ENCODE measurements around the gene SGCA. TPM values are rescaled to one million over a fixed set of nuclear protein-coding genes. Genes with fewer than 3 reads are reported as not detected.

Gene SGCA
- total and polyA plus RNA-seq, 12 donors = 0.28 to 5.5 (median 1.6) TPM; not detected in 4

- no peaks in the 10 kb centered on the region for H3K27me3 ChIP-seq
- WGBS, 4 donors = 74 to 89% (median 85%) methylated on average over 6 to 9 of the region's 9 CpGs
- no peaks in the 10 kb centered on the region for H3K36me3 ChIP-seq (replicated peaks in 1 of 2)
- H3K9me3 ChIP-seq (replicated peaks in 1 of 3) = no peaks in the 10 kb centered on the region
- no peaks in the 10 kb centered on the region for H3K4me1 ChIP-seq (replicated peaks in 1 of 2)
- no peak overlapping the region for H3K27ac ChIP-seq
- TF ChIP-seq CTCF (IDR thresholded peaks at IDR 0.05) (no peak), POLR2A (IDR thresholded peaks at IDR 0.05) (no peak)
- H3K4me3 ChIP-seq = no peak overlapping the region
- DNase-seq = no peak
- intact Hi-C loops (cut with DNase I) = no loop called here
Measured at GRCh38 chr17:50169881-50170459, 4.2 kb downstream of the SGCA start.

GRCh38 chr17:50170662-50171370 is 5.0 kb downstream of the SGCA start:
- no peak overlapping the region for H3K4me3 ChIP-seq
- WGBS, 4 donors = 84 to 85% (median 84%) methylated on average over 10 of the region's 10 CpGs
- intact Hi-C loops (cut with DNase I) = no loop called here
- no peak overlapping the region for H3K27ac ChIP-seq
- TF ChIP-seq CTCF (IDR thresholded peaks at IDR 0.05) (no peak), POLR2A (IDR thresholded peaks at IDR 0.05) (no peak)
- DNase-seq = no peak
- H3K36me3 ChIP-seq (replicated peaks in 1 of 2) = no peaks in the 10 kb centered on the region
- no peaks in the 10 kb centered on the region for H3K27me3 ChIP-seq
- no peaks in the 10 kb centered on the region for H3K9me3 ChIP-seq (replicated peaks in 1 of 3)
- no peaks in the 10 kb centered on the region for H3K4me1 ChIP-seq (replicated peaks in 1 of 2)

- TF ChIP-seq CTCF (IDR thresholded peaks at IDR 0.05) = no peak
- no peak for TF ChIP-seq POLR2A (IDR thresholded peaks at IDR 0.05)
- no peaks in the 10 kb centered on the region for H3K27me3 ChIP-seq
- H3K4me1 ChIP-seq (replicated peaks in 1 of 2) = no peaks in the 10 kb centered on the region
- H3K4me3 ChIP-seq = no peak overlapping the region
- H3K36me3 ChIP-seq (replicated peaks in 1 of 2) = no peaks in the 10 kb centered on the region
- no peak overlapping the region for H3K27ac ChIP-seq
- DNase-seq = no peak
- no peaks in the 10 kb centered on the region for H3K9me3 ChIP-seq (replicated peaks in 1 of 3)
- intact Hi-C loops (cut with DNase I) = no loop called here
- 81 to 90% (median 87%) methylated on average over 8 to 17 of the region's 17 CpGs for WGBS, 4 donors
Measured at GRCh38 chr17:50171371-50172071, 5.7 kb downstream of the SGCA start.

DNA sequence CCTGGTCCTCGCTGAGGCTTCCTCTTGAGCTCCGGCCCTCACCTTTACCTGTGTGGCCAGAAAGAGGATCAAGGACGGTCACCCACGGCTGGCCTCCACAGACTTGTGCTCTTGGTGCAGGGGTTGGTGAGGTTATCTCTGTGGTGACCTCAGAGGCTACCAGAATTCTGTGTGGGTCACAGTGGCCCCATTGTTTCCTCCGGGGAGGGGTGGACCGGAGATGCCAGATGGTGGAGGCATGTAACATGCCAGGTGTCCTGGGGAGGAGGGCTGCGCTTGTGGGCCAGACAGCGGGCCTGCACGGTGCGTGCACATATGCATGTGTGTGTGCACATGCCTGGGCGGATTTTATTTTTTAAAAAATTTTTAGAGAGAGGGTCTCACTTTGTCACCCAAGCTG is 6.3 kb downstream of the SGCA start:
- Histone ChIP-seq H3K4me1 (replicated peaks in 1 of 2) (no peaks in the 10 kb centered on the region), H3K4me3 (no peak overlapping the region), H3K36me3 (replicated peaks in 1 of 2) (no peaks in the 10 kb centered on the region), H3K27ac (no peak overlapping the region), H3K9me3 (replicated peaks in 1 of 3) (no peaks in the 10 kb centered on the region), H3K27me3 (no peaks in the 10 kb centered on the region)
- TF ChIP-seq POLR2A (IDR thresholded peaks at IDR 0.05) (no peak), CTCF (IDR thresholded peaks at IDR 0.05) (no peak)
- no peak for DNase-seq
- intact Hi-C loops (cut with DNase I) = no loop called here
- WGBS, 4 donors = 85 to 91% (median 89%) methylated on average over 9 to 11 of the region's 11 CpGs
